Liver (tissue), 9 donors: ENCODE data around the gene FAM184B. TPM values are rescaled to one million over a fixed set of nuclear protein-coding genes. Genes with fewer than 3 reads are reported as not detected.

Source experiments
- DNase-seq: peaks from one replicate; pipeline ENCODE4 v3.0.0-alpha.2; 2017; ENCODE audit warnings: low spot score
- H3K27ac ChIP-seq, 2 donors: one replicate each; pipeline ENCODE4 v1.7.0; 2013; ENCODE audit warnings: inconsistent platforms in 2 of 2, low read length in 2 of 2, control low read depth in 1 of 2, low read depth in 1 of 2, mild to moderate bottlenecking in 1 of 2
- H3K27me3 ChIP-seq, 4 donors: one replicate each; pipeline versions ENCODE4 v1.6.1 to v1.7.0; 2013; ENCODE audit warnings: low read length in 3 of 4, inconsistent platforms in 1 of 4, mild to moderate bottlenecking in 1 of 4, moderate library complexity in 1 of 4; ENCODE audit not compliant: control insufficient read depth in 4 of 4, insufficient read depth in 4 of 4
- H3K36me3 ChIP-seq, 4 donors: one replicate each; pipeline versions ENCODE4 v1.6.1 to v1.7.0; 2013; ENCODE audit warnings: low read length in 3 of 4, mild to moderate bottlenecking in 3 of 4, low read depth in 1 of 4, moderate library complexity in 1 of 4; ENCODE audit not compliant: control insufficient read depth in 4 of 4, insufficient read depth in 3 of 4
- H3K4me1 ChIP-seq, 4 donors: one replicate each; pipeline versions ENCODE4 v1.6.1 to v1.7.0; 2013; ENCODE audit warnings: low read length in 3 of 4, mild to moderate bottlenecking in 3 of 4, moderate library complexity in 1 of 4; ENCODE audit not compliant: control insufficient read depth in 4 of 4, insufficient read depth in 4 of 4
- H3K4me3 ChIP-seq, 3 donors: one replicate each; pipeline versions ENCODE4 v1.6.1 to v1.7.0; 2013; ENCODE audit warnings: low read length in 3 of 3, control low read depth in 1 of 3, low read depth in 1 of 3, mild to moderate bottlenecking in 1 of 3
- H3K9ac ChIP-seq, 2 donors: one replicate each; pipeline ENCODE4 v1.7.0; 2013; ENCODE audit warnings: low read length in 2 of 2, mild to moderate bottlenecking in 2 of 2, moderate library complexity in 2 of 2, control low read depth in 1 of 2, low read depth in 1 of 2
- H3K9me3 ChIP-seq, 4 donors: one replicate each; pipeline versions ENCODE4 v1.6.1 to v1.7.0; 2013; ENCODE audit warnings: low read length in 3 of 4; ENCODE audit not compliant: control insufficient read depth in 4 of 4
- EGR1 ChIP-seq, 2 donors: IDR thresholded peaks; 2 replicates each; pipeline ENCODE4 v1.6.1; 2016 to 2018; ENCODE audit warnings: antibody characterized with exemption in 2 of 2, low read depth in 2 of 2
- FOXA1 ChIP-seq: IDR thresholded peaks from 2 replicates; pipeline ENCODE4 v1.6.1; 2016; ENCODE audit warnings: antibody characterized with exemption
- FOXA2 ChIP-seq: IDR thresholded peaks from 2 replicates; pipeline ENCODE4 v1.6.1; 2016; ENCODE audit warnings: antibody characterized with exemption
- GABPA ChIP-seq, 2 donors: IDR thresholded peaks in 1 of 2; conservative IDR thresholded peaks in 1 of 2; 2 replicates each; pipeline ENCODE4 v1.6.1; 2016; ENCODE audit warnings: antibody characterized with exemption in 2 of 2, mild to moderate bottlenecking in 1 of 2, moderate library complexity in 1 of 2
- HNF4A ChIP-seq, 2 donors: conservative IDR thresholded peaks; 2 replicates each; pipeline ENCODE4 v1.6.1; 2016; ENCODE audit warnings: antibody characterized with exemption in 2 of 2, mild to moderate bottlenecking in 2 of 2
- HNF4G ChIP-seq: IDR thresholded peaks from 2 replicates; pipeline ENCODE4 v1.6.1; 2016; ENCODE audit warnings: antibody characterized with exemption
- JUND ChIP-seq, 2 donors: IDR thresholded peaks; 2 replicates each; pipeline ENCODE4 v1.6.1; 2016; ENCODE audit warnings: antibody characterized with exemption in 2 of 2
- NR2F2 ChIP-seq: IDR thresholded peaks from 2 replicates; pipeline ENCODE4 v1.6.1; 2016; ENCODE audit warnings: antibody characterized with exemption
- RAD21 ChIP-seq, 2 donors: IDR thresholded peaks; 2 replicates each; pipeline ENCODE4 v1.6.1; 2016; ENCODE audit warnings: antibody characterized with exemption in 2 of 2, mild to moderate bottlenecking in 2 of 2
- RXRA ChIP-seq, 2 donors: IDR thresholded peaks; 2 replicates each; pipeline ENCODE4 v1.6.1; 2017 to 2018; ENCODE audit warnings: antibody characterized with exemption in 2 of 2, mild to moderate bottlenecking in 1 of 2
- SP1 ChIP-seq: IDR thresholded peaks from 2 replicates; pipeline ENCODE4 v1.6.1; 2018; ENCODE audit warnings: antibody characterized with exemption, mild to moderate bottlenecking
- TAF1 ChIP-seq: conservative IDR thresholded peaks from 2 replicates; pipeline ENCODE4 v1.6.1; 2016; ENCODE audit warnings: antibody characterized with exemption, mild to moderate bottlenecking
- YY1 ChIP-seq: IDR thresholded peaks from 2 replicates; pipeline ENCODE4 v1.6.1; 2016; ENCODE audit warnings: antibody characterized with exemption, mild to moderate bottlenecking
- WGBS: extraction: QIAGEN DNeasy Blood & Tissue Kit; methylation state at CpG from one replicate; pipeline ENCODE4 v1.1.7; 2013; 5-methylcytosine and 5-hydroxymethylcytosine counted together
- polyA plus RNA-seq, 2 donors: library from polyadenylated mRNA; stranded (reverse) in 1 of 2; unstranded in 1 of 2; fragments of 200-250 nt in 1 of 2; fragments of >200 nt in 1 of 2; fragmentation: Nextera tagmentation in 1 of 2; extraction: Ambion mirVana in 1 of 2; gene quantifications; one replicate each; pipeline versions ENCODE4 v1.2.1 to v1.2.3, GENCODE V29; 2013 to 2015
- total RNA-seq, 2 donors: library from RNA; depleted of rRNA; stranded (reverse); fragments of >200 nt; gene quantifications; one replicate each; pipeline ENCODE4 v1.2.3, GENCODE V29; 2014
- TF ChIP-seq, protein P1 (sequence below): IDR thresholded peaks from 2 replicates; pipeline ENCODE4 v1.6.1; 2016; ENCODE audit warnings: antibody characterized with exemption
- TF ChIP-seq, protein P2 (sequence below): fragments of 150-350 bp; IDR thresholded peaks from 2 replicates; pipeline ENCODE4 v1.5.1; 2017; ENCODE audit warnings: improper control_type of control experiment, low read depth, low read length; ENCODE audit not compliant: missing input control
- TF ChIP-seq, protein P3 (sequence below): IDR thresholded peaks from 2 replicates; pipeline ENCODE4 v1.6.1; 2016; ENCODE audit warnings: antibody characterized with exemption
- TF ChIP-seq, protein P4 (sequence below): IDR thresholded peaks from 2 replicates; pipeline ENCODE4 v1.6.1; 2016; ENCODE audit warnings: antibody characterized with exemption, mild to moderate bottlenecking
- TF ChIP-seq, protein P5 (sequence below): IDR thresholded peaks from 2 replicates; pipeline ENCODE4 v1.6.1; 2016; ENCODE audit warnings: antibody characterized with exemption
- donor health status: healthy.
- donor health status: healthy.
- donor health status: healthy.
- donor health status: healthy.
- donor health status: healthy.

The FAM184B gene
- total and polyA plus RNA-seq, 4 donors: 0.01 TPM; not detected in 3

DNA sequence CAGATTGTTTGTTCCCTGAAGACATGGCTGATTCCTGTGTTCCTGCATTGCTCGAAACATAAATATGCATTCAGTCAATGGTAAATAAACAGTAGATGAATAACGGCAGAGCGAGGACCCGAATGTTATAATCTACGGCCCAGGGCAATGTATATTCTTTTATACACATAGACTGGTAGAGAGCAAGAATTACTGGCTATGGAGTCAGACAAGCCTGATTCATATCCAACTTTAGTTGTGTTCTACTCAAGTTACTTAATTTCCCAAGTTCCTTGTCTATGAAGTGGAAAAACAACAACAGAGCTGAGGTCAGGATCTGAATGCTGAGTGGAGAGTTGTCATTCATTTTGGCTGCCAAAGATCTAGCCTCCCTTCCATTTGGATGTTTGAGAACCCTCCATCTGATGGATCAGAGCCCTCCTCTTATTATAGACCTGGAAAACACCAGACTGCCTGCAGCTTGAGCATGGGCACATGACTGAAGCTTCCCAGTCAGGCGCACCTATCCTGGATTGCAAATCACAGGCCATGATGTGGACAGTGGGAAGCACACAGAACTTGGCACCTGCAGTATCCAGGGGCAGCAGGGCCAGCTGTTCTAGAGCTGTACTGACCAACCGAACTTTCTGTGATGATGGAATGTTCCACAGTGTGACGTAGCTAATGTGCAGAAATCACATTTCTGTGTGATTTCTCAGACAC lies 80.1 kb downstream of the FAM184B start:
- Histone ChIP-seq H3K36me3 (no peaks in the 10 kb centered on the region), H3K27ac (no peak overlapping the region), H3K4me1 (no peaks in the 10 kb centered on the region), H3K9ac (no peak overlapping the region), H3K27me3 (no peaks in the 10 kb centered on the region), H3K4me3 (no peak overlapping the region), H3K9me3 (peaks cover 0 to 4% (median 0%) of the 10 kb centered on the region in 4 donors)
- DNase-seq: no peak
- 89% methylated on average over 8 of the region's 8 CpGs for WGBS
- TF ChIP-seq JUND (IDR thresholded peaks at IDR 0.05): no peak
- no peak for TF ChIP-seq RXRA (IDR thresholded peaks at IDR 0.05)
- no peak for TF ChIP-seq YY1
- TF ChIP-seq NR2F2: no peak
- TF ChIP-seq SP1: no peak
- TF ChIP-seq TAF1: no peak
- TF ChIP-seq, protein P1, sequence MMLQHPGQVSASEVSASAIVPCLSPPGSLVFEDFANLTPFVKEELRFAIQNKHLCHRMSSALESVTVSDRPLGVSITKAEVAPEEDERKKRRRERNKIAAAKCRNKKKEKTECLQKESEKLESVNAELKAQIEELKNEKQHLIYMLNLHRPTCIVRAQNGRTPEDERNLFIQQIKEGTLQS: no peak

DNA sequence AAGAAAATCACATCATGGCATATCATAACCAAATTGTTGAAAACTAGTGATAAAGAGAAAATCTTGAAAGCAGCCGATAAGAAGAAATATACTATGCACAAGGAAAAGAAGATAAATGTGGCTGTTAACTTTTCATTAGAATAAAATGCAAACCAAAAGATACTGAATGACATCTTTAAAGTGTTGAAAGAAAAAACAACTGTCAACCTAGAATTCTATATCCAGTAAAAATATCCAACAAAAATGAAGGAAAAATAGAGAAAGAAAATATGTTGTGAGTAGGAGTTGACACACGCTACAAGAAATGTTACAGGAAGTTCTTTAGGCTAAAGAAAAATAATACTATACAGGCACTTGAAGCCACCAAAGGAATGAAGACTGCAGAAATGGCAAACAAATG lies 82.0 kb downstream of the FAM184B start:
- Histone ChIP-seq H3K36me3 (no peaks in the 10 kb centered on the region), H3K4me3 (no peak overlapping the region), H3K9ac (no peak overlapping the region), H3K27me3 (no peaks in the 10 kb centered on the region), H3K9me3 (peaks cover 0 to 4% (median 0%) of the 10 kb centered on the region in 4 donors), H3K4me1 (no peaks in the 10 kb centered on the region), H3K27ac (no peak overlapping the region)
- TF ChIP-seq FOXA2 (no peak), EGR1 (IDR thresholded peaks at IDR 0.05; ENCODE audit: low read depth in 2 of 2) (no peak), SP1 (no peak), YY1 (no peak), NR2F2 (no peak), HNF4A (conservative IDR thresholded peaks at IDR 0.05) (no peak), GABPA (IDR thresholded peaks at IDR 0.05 in 1 of 2, conservative IDR thresholded peaks at IDR 0.05 in 1 of 2) (no peak), RXRA (IDR thresholded peaks at IDR 0.05) (no peak), HNF4G (no peak), FOXA1 (no peak), TAF1 (no peak), RAD21 (IDR thresholded peaks at IDR 0.05) (no peak), JUND (IDR thresholded peaks at IDR 0.05) (no peak)
- TF ChIP-seq, protein P1: no peak
- TF ChIP-seq, protein P2, sequence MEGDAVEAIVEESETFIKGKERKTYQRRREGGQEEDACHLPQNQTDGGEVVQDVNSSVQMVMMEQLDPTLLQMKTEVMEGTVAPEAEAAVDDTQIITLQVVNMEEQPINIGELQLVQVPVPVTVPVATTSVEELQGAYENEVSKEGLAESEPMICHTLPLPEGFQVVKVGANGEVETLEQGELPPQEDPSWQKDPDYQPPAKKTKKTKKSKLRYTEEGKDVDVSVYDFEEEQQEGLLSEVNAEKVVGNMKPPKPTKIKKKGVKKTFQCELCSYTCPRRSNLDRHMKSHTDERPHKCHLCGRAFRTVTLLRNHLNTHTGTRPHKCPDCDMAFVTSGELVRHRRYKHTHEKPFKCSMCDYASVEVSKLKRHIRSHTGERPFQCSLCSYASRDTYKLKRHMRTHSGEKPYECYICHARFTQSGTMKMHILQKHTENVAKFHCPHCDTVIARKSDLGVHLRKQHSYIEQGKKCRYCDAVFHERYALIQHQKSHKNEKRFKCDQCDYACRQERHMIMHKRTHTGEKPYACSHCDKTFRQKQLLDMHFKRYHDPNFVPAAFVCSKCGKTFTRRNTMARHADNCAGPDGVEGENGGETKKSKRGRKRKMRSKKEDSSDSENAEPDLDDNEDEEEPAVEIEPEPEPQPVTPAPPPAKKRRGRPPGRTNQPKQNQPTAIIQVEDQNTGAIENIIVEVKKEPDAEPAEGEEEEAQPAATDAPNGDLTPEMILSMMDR: no peak
- TF ChIP-seq, protein P3, sequence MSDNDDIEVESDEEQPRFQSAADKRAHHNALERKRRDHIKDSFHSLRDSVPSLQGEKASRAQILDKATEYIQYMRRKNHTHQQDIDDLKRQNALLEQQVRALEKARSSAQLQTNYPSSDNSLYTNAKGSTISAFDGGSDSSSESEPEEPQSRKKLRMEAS: no peak
- TF ChIP-seq, protein P4, sequence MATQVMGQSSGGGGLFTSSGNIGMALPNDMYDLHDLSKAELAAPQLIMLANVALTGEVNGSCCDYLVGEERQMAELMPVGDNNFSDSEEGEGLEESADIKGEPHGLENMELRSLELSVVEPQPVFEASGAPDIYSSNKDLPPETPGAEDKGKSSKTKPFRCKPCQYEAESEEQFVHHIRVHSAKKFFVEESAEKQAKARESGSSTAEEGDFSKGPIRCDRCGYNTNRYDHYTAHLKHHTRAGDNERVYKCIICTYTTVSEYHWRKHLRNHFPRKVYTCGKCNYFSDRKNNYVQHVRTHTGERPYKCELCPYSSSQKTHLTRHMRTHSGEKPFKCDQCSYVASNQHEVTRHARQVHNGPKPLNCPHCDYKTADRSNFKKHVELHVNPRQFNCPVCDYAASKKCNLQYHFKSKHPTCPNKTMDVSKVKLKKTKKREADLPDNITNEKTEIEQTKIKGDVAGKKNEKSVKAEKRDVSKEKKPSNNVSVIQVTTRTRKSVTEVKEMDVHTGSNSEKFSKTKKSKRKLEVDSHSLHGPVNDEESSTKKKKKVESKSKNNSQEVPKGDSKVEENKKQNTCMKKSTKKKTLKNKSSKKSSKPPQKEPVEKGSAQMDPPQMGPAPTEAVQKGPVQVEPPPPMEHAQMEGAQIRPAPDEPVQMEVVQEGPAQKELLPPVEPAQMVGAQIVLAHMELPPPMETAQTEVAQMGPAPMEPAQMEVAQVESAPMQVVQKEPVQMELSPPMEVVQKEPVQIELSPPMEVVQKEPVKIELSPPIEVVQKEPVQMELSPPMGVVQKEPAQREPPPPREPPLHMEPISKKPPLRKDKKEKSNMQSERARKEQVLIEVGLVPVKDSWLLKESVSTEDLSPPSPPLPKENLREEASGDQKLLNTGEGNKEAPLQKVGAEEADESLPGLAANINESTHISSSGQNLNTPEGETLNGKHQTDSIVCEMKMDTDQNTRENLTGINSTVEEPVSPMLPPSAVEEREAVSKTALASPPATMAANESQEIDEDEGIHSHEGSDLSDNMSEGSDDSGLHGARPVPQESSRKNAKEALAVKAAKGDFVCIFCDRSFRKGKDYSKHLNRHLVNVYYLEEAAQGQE: no peak
- TF ChIP-seq, protein P5, sequence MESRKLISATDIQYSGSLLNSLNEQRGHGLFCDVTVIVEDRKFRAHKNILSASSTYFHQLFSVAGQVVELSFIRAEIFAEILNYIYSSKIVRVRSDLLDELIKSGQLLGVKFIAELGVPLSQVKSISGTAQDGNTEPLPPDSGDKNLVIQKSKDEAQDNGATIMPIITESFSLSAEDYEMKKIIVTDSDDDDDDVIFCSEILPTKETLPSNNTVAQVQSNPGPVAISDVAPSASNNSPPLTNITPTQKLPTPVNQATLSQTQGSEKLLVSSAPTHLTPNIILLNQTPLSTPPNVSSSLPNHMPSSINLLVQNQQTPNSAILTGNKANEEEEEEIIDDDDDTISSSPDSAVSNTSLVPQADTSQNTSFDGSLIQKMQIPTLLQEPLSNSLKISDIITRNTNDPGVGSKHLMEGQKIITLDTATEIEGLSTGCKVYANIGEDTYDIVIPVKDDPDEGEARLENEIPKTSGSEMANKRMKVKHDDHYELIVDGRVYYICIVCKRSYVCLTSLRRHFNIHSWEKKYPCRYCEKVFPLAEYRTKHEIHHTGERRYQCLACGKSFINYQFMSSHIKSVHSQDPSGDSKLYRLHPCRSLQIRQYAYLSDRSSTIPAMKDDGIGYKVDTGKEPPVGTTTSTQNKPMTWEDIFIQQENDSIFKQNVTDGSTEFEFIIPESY: no peak
- no peak for DNase-seq
- 46% methylated on average over 2 of the region's 2 CpGs for WGBS
